GM21423 (cell line): ENCODE results near the gene PRPF18.

Source experiments
- ATAC-seq: cut with Tn5 transposase; IDR thresholded peaks from one replicate; pipeline ENCODE4 v1.9.1; 2021; ENCODE audit warnings: mild to moderate bottlenecking, moderate library complexity; ENCODE audit not compliant: unreplicated experiment

The PRPF18 gene

DNA sequence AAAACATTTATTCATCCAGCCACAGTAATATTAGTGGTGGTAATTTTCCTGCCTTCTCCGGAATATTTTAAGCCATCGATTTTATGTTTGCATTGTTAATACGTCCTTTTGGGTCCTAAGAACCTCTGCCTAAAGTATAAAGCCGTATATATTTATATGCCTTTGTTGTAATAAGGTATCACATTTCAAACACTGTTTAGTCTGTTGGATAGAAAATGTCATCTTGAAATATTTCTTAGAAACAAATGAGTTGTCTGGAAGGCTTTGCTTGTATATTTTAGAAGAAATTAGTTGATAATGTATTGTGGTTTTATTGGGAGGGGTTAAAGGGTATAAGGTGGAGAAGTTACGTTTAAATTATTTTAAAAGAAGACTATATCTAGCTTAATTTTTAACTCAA is 11.1 kb downstream of the PRPF18 start:
- ATAC-seq: no peak

DNA sequence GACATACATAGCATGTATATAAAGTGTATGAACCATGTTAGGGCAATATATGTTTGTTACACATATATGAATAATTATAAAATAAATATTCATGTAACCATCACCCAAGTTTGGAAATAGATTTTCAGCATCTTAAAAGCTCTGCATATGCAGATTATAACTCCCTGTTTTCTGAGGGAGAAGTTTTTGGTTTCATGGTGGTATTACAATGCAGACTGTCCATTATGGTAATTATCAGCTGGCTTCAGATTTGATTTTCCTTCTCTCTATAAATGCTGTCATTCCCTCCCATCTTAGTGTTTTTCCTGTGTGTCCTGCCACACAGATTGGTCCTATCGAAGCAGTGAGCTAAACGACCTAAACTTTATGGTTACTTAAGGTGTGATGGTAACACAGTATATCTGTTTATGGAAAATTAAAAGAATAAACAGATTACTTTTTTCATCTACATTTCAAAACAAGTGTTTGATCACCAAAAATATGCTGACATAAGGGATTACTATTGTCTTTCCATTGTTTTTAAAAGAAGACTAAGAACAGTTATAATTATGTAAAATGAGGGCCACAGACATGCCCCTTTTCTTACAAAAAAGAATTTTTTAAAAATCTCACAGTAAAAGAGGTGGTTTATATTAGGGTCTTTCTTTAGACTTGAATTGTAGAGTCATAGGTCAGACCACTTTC is 17.7 kb downstream of the PRPF18 start:
- no peak for ATAC-seq

DNA sequence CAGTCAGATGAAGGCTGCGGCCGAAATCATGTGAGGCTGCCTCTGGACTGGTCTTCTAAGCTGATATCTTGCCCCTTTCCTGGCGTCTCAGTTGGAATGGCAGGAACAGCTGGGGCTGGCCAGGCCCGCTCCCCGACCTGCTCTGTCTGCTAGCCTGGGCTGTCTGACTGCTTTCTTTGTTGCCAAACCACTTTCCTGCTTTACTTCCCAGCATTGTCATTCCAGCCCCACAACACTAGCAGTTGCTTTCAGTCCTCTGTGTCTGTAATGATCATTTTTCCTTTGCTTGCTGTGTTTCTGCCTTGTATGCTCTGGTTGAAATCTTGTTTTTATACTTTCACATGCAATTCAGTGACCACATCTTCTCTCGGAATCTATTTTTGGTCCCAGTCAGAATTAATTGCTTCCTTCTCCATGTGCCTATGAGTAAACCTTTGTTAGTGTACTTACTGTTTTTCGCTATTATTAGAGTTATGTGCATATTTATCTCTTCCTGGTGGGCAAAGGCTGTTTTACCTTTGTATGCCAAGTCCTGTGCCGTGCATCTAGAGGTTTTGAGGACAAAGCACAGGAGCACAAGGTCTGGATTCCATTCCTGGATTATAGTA is 21.6 kb downstream of the PRPF18 start:
- no peak for ATAC-seq

DNA sequence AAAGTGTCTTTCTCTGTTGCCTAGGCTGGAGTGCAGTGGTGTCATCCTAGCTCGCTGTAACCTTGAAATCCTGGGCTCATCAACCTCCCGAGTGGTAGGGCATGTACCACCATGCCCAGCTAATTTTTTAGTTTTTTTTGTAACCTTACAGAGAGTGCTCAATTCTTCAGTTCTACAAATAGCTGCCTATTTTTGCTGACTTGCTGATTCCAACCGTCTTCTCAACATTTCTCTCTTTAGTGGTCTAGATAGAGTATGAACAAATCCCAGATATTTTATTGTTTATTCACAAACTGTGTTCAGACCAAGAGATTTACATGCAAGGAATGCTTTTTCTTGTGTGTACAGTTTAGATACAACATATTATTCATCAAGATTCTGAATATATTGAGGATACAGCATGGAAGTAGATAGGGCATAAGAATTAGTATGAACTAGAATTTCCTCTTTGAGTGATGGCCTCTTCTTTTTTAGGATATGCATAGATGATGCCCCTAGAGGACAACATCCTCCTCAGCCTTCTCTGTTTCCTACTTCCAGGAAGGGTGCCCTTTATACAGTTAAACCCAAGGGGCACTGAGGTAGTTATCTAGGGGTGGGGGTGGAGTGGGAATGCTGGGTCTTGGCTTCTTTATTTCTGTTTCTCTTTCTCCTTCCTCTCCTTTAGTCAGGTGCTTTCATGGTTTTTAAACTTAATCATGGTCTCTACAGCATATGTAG is 26.0 kb downstream of the PRPF18 start:
- ATAC-seq: no peak

GRCh38 chr10:13613519-13613918 is 26.8 kb downstream of the PRPF18 start:
- no peak for ATAC-seq

DNA sequence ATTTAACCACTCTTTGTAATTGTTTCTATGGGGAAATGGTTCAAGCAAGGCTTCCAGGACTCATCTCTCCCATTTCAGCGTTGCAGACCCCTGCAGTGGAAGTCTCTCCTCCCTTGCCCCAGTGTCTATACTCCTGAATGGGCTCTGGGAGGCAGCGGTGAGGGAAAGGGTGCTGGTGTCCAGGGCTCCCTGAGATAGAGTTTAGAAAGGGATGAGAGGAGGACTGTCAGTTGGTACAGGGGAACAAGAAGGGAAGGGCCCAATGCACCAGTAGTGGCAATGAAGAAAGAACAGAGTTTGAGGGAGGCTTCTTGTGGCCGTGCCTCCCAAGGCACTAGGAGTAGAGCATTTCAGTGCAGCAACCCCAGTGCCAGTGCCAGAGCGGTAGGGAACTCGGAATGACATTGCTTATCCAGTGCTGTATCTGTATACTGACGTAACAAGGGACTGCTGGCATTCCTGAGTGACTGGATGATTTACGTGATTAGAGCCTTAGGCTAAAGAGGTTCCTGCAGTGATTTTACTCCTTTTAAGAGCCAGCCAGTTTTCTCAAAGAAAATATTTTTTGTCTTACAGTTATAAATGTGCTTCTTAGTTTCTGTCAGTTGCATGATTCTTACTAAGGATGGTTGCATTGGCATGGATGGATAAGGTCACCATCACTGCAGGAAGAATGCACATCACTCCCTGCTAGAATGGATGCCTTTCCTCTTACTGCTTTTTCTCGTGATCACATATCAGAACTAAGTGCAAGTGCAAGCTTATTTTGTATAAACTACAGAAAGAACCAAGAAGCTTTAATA is 28.0 kb downstream of the PRPF18 start:
- ATAC-seq: no peak

DNA sequence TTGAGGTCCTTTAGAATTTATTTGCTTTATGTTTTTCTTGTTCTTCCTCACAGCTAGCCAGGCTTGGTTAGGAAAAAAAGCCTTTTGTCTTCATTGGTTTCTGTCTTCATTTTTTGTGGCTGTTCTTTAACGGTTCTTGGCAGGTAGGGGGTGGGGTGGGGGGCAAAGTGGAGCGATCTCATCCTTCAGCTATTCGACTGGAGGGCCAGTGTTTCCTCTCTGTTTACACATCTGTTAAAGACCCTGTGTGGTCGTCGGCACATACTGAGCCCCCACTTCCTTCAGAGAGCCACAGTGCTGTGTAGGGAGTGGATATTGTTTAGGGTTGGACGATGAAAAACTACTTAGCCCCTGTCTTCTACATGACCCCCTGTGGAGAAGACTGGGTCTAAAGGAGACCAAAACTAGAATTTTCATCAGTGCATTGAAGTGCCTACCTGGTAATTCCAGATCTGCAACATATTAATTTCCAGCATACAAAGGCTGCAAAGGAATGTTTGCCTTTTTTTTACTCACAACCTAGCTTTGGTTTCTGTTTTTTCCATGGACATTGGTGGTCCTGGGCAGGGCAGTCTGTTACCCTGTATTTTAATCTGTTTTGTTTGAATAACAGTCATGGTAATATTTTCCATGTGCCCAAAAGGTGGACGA is 29.0 kb downstream of the PRPF18 start:
- no peak for ATAC-seq

- no peak for ATAC-seq
Measured at GRCh38 chr10:13617116-13617515, 30.4 kb downstream of the PRPF18 start.

DNA sequence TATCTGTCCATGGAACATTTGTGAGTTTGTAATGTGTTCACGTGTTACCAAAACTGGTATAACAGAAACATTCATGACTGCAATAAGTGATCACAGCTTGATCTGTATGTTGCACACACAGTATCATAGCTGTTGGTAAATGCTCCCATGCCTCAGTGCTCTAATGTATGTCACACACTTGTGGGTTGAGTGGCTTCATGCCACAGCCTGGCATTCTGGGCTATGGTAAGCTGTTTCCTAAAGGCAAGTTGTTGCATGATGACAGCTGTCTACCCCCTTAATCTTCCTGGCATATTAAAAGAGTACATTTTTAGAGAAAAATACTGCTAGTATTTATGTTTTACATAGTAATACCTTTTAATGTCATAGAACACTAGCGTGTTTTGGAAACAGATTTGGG is 35.2 kb downstream of the PRPF18 start:
- no peak for ATAC-seq

GRCh38 chr10:13624630-13625029 is 37.9 kb downstream of the PRPF18 start:
- no peak for ATAC-seq

GRCh38 chr10:13627459-13628310 is 40.9 kb downstream of the PRPF18 start:
- no peak for ATAC-seq

- no peak for ATAC-seq
Measured at GRCh38 chr10:13628661-13629060, 41.9 kb downstream of the PRPF18 start.

- ATAC-seq: no peak
Measured at GRCh38 chr10:13629116-13629515, 42.4 kb downstream of the PRPF18 start.

DNA sequence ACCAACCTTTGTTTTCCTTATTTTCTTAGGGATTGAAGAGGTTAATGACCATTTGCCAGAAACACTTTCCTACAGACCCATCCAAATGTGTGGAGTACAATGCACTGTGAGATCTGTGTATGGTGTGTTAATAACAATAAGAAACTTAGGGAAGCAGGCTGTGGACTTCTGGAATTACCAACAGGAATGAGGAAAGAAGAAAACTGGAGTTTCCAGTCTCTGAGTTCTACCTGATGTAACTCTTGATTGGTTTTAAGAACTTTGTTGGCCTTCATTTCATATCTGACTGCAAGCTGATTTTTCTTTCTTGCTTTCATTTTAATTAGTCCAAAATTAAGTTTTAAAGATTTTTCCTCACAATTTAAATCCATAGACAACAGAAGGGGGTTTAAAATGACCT is 43.5 kb downstream of the PRPF18 start:
- no peak for ATAC-seq

DNA sequence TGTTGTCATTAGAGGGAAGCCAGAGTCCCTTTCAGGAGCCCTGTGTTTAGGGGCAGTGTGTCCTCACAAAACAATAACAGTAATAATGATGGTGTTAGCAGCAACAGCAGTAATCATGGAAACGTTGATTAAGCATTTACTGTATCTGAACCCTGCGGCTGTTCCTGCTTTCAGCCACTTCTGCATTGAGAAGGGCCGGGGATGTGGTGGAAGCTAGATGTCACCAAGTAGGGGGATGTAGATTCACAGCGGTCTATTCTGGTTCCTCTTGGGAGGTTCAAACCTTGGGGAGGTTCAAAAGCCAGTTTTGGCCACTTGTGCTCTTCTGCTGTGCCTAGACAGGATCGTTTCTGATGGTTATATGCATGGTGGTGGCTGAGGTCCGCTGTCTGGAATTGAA is 44.8 kb downstream of the PRPF18 start:
- ATAC-seq: no peak

DNA sequence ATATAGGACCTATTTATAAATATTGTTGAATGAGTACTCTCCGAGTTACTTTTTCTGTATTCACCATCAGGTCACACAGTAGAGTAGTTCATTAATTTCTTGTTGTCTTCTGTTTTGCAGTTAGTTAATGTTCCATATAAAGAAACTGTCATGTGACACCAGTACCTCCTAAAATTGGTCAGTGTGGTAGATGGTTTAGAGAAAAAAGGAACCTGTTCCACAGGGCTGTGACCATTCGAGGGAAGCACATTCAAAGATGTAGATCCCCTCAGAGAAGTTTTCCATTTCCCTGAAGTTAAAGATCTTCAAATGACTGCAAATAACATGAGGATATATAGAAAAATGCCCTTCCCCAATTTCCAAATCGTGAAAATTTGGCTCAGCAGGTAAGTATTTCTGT is 45.7 kb downstream of the PRPF18 start:
- no peak for ATAC-seq

GRCh38 chr10:13632884-13633440 is 46.2 kb downstream of the PRPF18 start:
- no peak for ATAC-seq

GRCh38 chr10:13633689-13634088 is 46.9 kb downstream of the PRPF18 start:
- no peak for ATAC-seq

DNA sequence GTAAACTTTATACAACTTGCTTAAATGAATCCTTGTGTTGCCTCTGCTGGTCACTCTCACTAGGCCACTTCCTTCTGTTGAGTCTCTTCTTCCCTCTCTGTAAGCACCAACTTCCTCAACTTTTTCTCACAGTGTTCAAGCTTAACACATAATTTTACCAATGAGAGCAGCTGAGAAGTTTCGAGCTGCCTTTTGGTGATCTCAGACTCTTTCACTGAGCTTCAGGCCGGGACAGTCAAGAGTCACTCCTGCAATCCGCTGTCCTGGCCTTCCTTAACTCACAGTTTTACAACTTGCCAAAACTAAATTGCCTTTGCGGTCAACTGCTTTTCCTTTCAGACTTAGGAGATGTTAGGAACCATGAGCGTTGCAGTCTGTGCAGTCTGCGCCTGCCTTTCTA is 47.4 kb downstream of the PRPF18 start:
- no peak for ATAC-seq

DNA sequence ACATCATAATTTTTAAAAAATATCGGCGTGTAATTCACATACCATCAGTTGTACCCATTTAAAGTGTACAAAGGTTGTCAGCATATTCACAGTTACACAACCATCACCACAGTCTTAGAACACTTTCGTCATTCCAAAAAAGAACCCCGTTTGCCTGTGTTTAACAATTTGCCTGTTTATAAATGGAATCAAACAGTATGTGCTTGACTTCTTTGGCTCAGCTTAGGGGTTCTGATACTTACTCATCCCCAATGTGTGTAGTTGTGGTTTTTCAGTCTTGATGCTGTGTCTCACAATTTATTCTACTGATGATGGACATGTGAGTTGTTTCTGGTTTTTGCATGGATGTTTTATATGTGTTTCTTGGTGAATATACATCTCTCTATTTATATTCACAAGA is 50.0 kb downstream of the PRPF18 start:
- ATAC-seq: no peak
